Lower leg skin (tissue), 4 donors: ENCODE data around the gene LOXL4. TPM values are rescaled to one million over a fixed set of nuclear protein-coding genes. Genes with fewer than 3 reads are reported as not detected.

Experiments
- DNase-seq, 2 donors: peaks; one replicate each; pipeline ENCODE4 v3.0.0-alpha.2; 2019; ENCODE audit warnings: low spot score in 2 of 2
- H3K4me3 ChIP-seq: fragments of 200-600 bp; sonication (generic); 2 replicates; pipeline ENCODE4 v1.5.1; 2017; ENCODE audit warnings: mild to moderate bottlenecking, low read depth; ENCODE audit not compliant: poor library complexity, severe bottlenecking
- POLR2A ChIP-seq, 2 donors: fragments of 450-650 bp; IDR thresholded peaks; one replicate each; pipeline ENCODE4 v1.6.1; 2016 to 2017; ENCODE audit warnings: antibody characterized with exemption in 2 of 2, mild to moderate bottlenecking in 1 of 2, moderate library complexity in 1 of 2
- WGBS, 2 donors: methylation state at CpG; one replicate each; pipeline ENCODE4 v1.1.5; 2018; 5-methylcytosine and 5-hydroxymethylcytosine counted together
- intact Hi-C: fragments of 100-400 bp; cut with DNase I; formaldehyde crosslinking; loops from one replicate; pipeline ENCODE4 v1.15.0; 2023; ENCODE audit warnings: low total_unique reads
- total RNA-seq, 4 donors: library from RNA; depleted of rRNA; stranded (reverse); fragments of >200 nt; gene quantifications; one replicate each; pipeline ENCODE4 v1.1.0, GENCODE V29; 2016
- TF ChIP-seq, protein P1 (sequence below), 3 donors: fragments of 450-650 bp; IDR thresholded peaks; one replicate each; pipeline ENCODE4 v1.5.1; 2016; ENCODE audit warnings: antibody characterized with exemption in 3 of 3, mild to moderate bottlenecking in 3 of 3, moderate library complexity in 2 of 3

Gene LOXL4
- total RNA-seq, 4 donors from 2014 or later = 1.7 to 4.0 (median 2.3) TPM

DNA sequence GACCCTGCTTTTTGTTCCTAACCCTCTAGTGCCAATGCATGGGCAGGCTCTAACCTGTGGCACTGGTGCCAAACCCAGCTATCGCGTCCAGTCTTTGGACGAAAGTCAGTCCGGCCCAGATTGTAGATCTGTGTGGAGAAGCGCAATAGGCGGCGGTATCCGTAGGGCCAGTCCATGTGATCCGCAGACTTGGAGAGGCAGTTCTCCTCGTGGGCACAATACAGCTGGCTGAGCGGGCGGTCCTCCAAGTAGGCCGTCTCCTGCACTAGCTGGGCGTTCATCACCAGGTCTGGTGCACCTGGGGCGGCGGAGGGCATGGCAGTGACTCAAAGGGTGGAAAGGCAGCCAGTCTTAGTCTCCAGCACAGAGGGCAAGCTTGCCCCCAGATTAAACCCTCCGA, 14.5 kb downstream of the LOXL4 start:
- no peak overlapping the region for H3K4me3 ChIP-seq
- intact Hi-C loops = no loop called here
- 70 to 71% methylated on average over 17 of the region's 17 CpGs for WGBS, 2 donors
- TF ChIP-seq, protein P1, sequence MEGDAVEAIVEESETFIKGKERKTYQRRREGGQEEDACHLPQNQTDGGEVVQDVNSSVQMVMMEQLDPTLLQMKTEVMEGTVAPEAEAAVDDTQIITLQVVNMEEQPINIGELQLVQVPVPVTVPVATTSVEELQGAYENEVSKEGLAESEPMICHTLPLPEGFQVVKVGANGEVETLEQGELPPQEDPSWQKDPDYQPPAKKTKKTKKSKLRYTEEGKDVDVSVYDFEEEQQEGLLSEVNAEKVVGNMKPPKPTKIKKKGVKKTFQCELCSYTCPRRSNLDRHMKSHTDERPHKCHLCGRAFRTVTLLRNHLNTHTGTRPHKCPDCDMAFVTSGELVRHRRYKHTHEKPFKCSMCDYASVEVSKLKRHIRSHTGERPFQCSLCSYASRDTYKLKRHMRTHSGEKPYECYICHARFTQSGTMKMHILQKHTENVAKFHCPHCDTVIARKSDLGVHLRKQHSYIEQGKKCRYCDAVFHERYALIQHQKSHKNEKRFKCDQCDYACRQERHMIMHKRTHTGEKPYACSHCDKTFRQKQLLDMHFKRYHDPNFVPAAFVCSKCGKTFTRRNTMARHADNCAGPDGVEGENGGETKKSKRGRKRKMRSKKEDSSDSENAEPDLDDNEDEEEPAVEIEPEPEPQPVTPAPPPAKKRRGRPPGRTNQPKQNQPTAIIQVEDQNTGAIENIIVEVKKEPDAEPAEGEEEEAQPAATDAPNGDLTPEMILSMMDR (IDR thresholded peaks at IDR 0.05) = no peak
- no peak for TF ChIP-seq POLR2A (IDR thresholded peaks at IDR 0.05)
- no peak for DNase-seq

DNA sequence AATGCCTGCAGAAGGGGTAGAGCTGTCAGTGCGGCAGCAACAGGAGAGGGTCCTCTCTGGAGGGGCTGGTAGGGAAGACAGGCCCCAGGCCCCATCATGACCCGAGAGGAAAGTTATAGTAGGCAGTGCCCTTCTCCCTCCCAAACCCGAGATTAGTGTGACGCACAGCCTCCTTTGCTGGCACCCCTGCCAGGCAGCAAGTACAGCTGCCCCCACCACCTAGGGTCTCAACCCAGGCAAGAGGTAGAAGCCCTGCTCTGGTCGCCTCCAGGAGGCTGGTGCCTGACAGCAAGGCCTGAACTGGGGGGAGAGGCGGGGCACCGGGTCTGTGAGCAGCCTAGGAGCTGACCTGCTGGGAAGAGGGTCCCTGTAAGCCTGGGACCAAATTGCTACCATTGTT, 15.5 kb downstream of the LOXL4 start:
- TF ChIP-seq, protein P1 (IDR thresholded peaks at IDR 0.05) = no peak
- TF ChIP-seq POLR2A (IDR thresholded peaks at IDR 0.05) = no peak
- intact Hi-C loops = no loop called here
- H3K4me3 ChIP-seq = no peak overlapping the region
- peak in 1 of 2 donors; percentile 77 for DNase-seq
- WGBS, 2 donors = 85 to 88% methylated on average over 4 to 7 of the region's 7 CpGs

DNA sequence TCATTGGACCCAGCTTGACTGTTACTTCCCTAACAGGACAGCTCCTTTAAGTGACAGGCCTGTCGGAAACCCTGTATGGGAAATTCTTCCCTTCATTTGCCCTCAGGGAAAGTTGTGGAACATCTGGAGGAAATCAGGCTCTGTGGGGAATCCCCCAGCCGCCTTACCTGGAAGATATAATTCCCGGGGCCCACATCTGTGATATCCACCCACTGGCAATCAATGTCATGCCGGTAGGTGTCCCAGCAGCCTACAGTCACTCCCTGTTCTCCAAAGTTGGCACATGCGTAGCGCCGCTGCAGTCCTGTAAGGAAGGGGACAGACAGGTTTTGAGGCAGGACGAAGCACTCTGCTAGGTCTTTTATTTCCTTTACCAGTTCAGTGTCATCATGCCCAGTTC, 16.6 kb downstream of the LOXL4 start:
- TF ChIP-seq, protein P1 (IDR thresholded peaks at IDR 0.05) = no peak
- no peak overlapping the region for H3K4me3 ChIP-seq
- DNase-seq = no peak
- 40 to 62% methylated on average over 8 of the region's 8 CpGs for WGBS, 2 donors
- intact Hi-C loops = no loop called here

DNA sequence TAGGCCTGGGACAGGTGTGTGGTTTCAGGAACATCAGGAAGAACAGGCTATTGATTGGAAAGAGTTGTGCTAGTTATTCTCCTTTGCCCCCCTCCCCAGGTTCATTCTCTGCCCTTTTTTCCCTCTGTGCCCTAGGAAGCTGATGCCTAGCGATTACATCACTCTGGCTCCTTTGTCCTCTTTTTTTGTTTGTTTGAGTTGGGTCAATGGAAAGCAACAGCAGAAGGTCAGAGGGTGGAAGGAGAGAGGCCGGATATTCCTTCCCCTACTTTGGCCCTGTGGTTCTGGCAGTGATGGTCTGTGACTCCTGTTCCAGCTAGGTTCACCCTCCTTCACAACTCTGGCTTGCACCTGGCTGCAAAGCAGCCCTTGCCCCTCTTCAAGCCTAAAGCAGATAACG, 18.9 kb downstream of the LOXL4 start:
- 83 to 85% methylated on average over 3 of the region's 3 CpGs for WGBS, 2 donors
- intact Hi-C loops = no loop called here
- TF ChIP-seq POLR2A (IDR thresholded peaks at IDR 0.05) = no peak
- TF ChIP-seq, protein P1 (IDR thresholded peaks at IDR 0.05) = no peak
- no peak for DNase-seq
- H3K4me3 ChIP-seq = no peak overlapping the region

DNA sequence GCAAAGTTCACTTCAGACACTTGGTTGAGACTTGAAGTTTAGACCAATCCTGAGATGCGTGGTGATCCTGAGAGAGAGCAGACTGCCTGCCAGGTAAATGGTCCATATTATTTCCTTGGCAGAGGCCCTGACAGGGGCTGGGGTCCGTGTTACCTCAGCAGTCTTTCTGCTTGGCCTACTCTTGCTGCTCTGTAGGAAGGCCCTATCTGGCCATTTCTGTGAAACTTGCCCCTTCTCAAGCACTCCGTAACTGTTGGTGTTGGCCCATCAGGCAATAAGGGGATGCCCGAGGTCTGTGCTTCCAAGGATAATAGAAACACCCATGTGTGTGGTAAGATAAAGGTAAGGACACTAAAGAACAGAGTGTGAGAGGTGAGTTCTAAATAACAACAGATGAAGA, 20.0 kb downstream of the LOXL4 start:
- WGBS, 2 donors = 88 to 94% methylated on average over 4 of the region's 4 CpGs
- DNase-seq = no peak
- intact Hi-C loops = no loop called here
- no peak for TF ChIP-seq POLR2A (IDR thresholded peaks at IDR 0.05)
- TF ChIP-seq, protein P1 (IDR thresholded peaks at IDR 0.05) = no peak
- no peak overlapping the region for H3K4me3 ChIP-seq
